HEK293 (cell line): ENCODE measurements around the gene JOSD2.
A peak's percentile ranks its signal among the peaks of the same experiment; 100 is the strongest.

Experiments
- ZFP37 ChIP-seq: fragments of 450-650 bp; formaldehyde crosslinking; IDR thresholded peaks from 2 replicates; pipeline ENCODE4 v1.5.1; 2016; ENCODE audit warnings: missing biosample characterization, missing genetic modification characterization
- ZNF274 ChIP-seq, 2 experiments: fragments of 200-500 bp in 1 of 2; fragments of 450-650 bp in 1 of 2; sonication (Bioruptor generic) in 1 of 2; formaldehyde crosslinking in 1 of 2; IDR thresholded peaks; 2 replicates each; pipeline versions ENCODE4 v1.5.1 to v1.6.1; 2014 to 2016; ENCODE audit warnings: borderline replicate concordance in 1 of 2, inconsistent platforms in 1 of 2, low read length in 1 of 2, missing biosample characterization in 1 of 2, missing genetic modification characterization in 1 of 2
- ZNF660 ChIP-seq: fragments of 450-650 bp; IDR thresholded peaks from 2 replicates; pipeline ENCODE4 v1.5.1; 2018; ENCODE audit warnings: missing biosample characterization, mild to moderate bottlenecking, missing genetic modification characterization
- ZNF785 ChIP-seq: fragments of 450-650 bp; formaldehyde crosslinking; IDR thresholded peaks from 2 replicates; pipeline ENCODE4 v1.5.1; 2016; ENCODE audit warnings: missing biosample characterization, missing genetic modification characterization
- TF ChIP-seq, protein P1 (sequence below): fragments of 450-650 bp; formaldehyde crosslinking; IDR thresholded peaks from 2 replicates; pipeline ENCODE4 v1.5.1; 2016; ENCODE audit warnings: missing biosample characterization, missing genetic modification characterization

GRCh38 chr19:50556282-50557008, 45.5 kb upstream of the JOSD2 start:
- TF ChIP-seq, protein P1, sequence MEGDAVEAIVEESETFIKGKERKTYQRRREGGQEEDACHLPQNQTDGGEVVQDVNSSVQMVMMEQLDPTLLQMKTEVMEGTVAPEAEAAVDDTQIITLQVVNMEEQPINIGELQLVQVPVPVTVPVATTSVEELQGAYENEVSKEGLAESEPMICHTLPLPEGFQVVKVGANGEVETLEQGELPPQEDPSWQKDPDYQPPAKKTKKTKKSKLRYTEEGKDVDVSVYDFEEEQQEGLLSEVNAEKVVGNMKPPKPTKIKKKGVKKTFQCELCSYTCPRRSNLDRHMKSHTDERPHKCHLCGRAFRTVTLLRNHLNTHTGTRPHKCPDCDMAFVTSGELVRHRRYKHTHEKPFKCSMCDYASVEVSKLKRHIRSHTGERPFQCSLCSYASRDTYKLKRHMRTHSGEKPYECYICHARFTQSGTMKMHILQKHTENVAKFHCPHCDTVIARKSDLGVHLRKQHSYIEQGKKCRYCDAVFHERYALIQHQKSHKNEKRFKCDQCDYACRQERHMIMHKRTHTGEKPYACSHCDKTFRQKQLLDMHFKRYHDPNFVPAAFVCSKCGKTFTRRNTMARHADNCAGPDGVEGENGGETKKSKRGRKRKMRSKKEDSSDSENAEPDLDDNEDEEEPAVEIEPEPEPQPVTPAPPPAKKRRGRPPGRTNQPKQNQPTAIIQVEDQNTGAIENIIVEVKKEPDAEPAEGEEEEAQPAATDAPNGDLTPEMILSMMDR = peak; percentile 98
- no peak for TF ChIP-seq ZFP37
- TF ChIP-seq ZNF785 (tag by site-specific recombination) = no peak
- 0 out of 2 replicates have a peak, but pooled peaks have one; percentile 46 for TF ChIP-seq ZNF660 (tag by site-specific recombination)
- no peak for TF ChIP-seq ZNF274 (IDR thresholded peaks at IDR 0.05; ENCODE audit: low read length)
- no peak for TF ChIP-seq ZNF274 (tag by site-specific recombination; IDR thresholded peaks at IDR 0.05; ENCODE audit: borderline replicate concordance)
